ENCODE measurements around the gene RIOK3.
"Not testable (repeated sequence)": the region's sequence is repeated elsewhere in the genome, so short reads cannot be mapped to it uniquely, and the experiment has no call there.

Gene RIOK3

DNA sequence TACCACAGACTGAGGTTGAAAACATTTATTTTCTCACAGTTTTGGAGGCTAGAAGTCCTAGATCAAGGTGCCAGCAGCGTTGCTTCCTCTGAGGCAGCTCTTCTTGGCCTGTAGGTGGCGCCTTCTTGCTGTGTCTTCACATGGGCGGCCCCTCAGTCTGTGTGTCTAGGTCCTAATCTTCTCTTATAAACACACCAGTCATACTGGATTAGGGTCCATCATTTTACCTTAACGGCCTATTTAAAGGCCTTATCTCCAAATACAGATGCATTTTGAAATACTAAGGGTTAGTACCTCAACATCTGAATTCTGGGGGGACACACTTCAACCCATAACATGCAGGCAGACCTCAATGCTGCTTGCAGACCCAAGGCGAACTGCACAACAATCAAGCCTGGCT, 45.8 kb downstream of the RIOK3 start:
- DNase-seq (ENCODE audit: low read depth): peak; percentile 55

- no peak for DNase-seq (ENCODE audit: low read depth)
These were observed 46.2 kb downstream of the RIOK3 start for GRCh38 chr18:23499291-23499781.

GRCh38 chr18:23501626-23502025, 48.5 kb downstream of the RIOK3 start:
- no peak for DNase-seq (ENCODE audit: low read depth)

DNA sequence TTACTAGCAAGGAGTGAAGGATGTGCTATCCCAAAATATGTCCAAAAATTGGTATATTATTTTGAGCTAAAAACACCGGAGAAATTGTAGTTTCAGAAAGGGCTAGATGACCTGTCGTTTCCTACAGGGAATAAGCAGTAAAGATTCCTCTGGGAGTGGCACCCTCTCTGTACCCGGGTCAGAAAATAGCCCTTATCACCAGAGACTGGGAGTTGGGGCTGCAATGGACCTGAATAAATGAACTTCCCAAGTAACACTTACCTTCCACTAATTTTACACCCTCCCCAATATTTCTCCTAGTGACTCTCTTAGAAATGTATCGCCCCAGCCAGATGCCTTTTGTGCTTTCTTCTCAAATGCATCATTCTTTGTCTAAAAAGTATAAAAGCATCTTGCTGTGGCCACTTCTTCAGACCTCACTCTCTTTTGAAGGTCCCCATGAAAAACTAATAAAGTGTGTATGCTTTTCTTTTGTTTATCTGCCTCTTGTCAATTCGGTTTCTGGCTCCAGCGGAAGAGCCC, 49.5 kb downstream of the RIOK3 start:
- no peak for DNase-seq (ENCODE audit: low read depth)

- peak; percentile 96 for DNase-seq (ENCODE audit: low read depth)
These were observed 50.2 kb downstream of the RIOK3 start, which contains the start of gene RMC1 for GRCh38 chr18:23503038-23503962. Gene RMC1 (plus strand): TSS chr18:23503511. CDS start chr18:23503619, 108 bp downstream.

- DNase-seq (ENCODE audit: low read depth): no peak
These were observed 50.9 kb downstream of the RIOK3 start for GRCh38 chr18:23503963-23504344.

DNA sequence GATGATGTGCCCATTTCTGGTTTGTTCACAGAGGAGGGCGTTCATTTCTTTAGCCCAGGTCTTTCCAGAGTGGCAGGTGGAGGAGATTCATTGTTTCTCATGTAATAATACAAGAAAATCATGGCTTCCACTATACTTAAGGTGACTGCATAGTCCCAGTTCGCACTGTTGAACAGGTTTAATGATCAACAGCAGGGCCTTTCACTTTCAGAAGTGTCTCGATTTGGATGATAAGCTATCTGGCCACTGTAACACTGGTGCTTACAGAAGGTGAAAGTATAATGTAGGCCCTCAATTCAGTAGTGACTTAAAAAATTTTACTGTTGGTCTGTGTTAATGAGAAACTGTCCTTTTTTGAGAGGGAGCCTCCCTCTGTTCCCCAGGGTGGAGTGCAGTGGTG, 51.6 kb downstream of the RIOK3 start:
- DNase-seq (ENCODE audit: low read depth): no peak

DNA sequence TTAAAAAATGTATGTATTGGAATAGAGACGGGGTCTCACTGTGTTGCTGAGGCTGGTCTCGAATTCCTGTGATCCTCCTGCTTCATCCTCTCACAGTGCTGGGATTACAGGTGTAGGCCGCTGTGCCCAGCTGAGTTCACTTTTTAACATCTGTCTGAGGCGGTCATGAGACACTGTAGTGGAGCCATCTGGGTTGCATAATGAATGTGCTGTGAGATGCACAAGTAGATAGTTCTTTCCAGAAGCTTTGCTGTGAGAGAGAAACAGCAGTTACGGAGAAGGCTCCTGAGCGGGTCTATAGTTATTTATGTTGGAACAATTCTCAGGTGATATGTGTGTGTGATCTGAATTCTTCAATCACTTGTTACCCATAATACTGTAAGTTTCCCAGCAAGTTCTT, 53.3 kb downstream of the RIOK3 start:
- DNase-seq (ENCODE audit: low read depth): no peak

- not testable (repeated sequence) for DNase-seq (ENCODE audit: low read depth)
These were observed 57.8 kb downstream of the RIOK3 start for GRCh38 chr18:23510923-23511322.

DNA sequence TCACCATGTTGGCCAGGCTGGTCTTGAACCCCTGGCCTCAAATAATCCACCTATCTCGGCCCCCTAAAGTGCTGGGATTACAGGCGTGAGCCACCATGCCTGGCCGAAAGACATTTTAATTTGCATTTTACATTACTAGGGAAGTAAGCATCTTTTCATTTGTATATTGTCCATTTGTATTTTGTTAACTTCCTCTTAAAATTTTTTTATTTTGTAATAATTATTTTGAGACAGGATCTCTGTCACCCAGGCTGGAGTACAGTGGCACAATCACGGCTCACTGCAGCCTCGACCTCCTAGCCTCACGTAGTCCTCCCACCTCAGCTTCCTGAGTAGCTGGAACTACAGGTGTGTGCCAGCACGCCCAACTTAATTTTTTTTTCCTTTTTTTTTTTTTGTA, 59.1 kb downstream of the RIOK3 start:
- DNase-seq (ENCODE audit: low read depth): not testable (repeated sequence)

DNA sequence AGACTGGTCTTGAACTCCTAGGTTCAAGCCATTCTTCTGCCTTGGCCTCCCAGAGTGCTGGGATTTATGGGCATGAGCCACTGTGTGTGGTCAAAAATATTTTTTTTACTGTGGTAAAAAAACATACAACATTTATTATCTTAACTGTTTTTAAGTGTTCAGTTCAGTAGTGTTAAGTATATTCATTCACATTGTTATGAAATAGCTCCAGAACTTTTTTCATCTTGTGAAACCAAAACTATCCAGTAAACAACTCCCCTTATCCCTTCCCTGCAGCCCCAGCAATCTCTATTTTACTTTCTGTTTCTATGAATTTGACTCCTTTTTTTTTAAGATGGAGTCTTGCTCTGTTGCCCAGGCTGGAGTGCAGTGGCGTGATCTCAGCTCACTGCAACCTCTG, 59.6 kb downstream of the RIOK3 start:
- DNase-seq (ENCODE audit: low read depth): no peak

- DNase-seq (ENCODE audit: low read depth): peak; percentile 62
These were observed 62.9 kb downstream of the RIOK3 start for GRCh38 chr18:23515911-23516546.

GRCh38 chr18:23519734-23520133, 66.6 kb downstream of the RIOK3 start:
- DNase-seq (ENCODE audit: low read depth): no peak

GRCh38 chr18:23521271-23521670, 68.2 kb downstream of the RIOK3 start:
- no peak for DNase-seq (ENCODE audit: low read depth)

GRCh38 chr18:23521907-23522306, 68.8 kb downstream of the RIOK3 start:
- DNase-seq (ENCODE audit: low read depth): no peak

- no peak for DNase-seq (ENCODE audit: low read depth)
These were observed 70.5 kb downstream of the RIOK3 start for GRCh38 chr18:23523429-23524212.

DNA sequence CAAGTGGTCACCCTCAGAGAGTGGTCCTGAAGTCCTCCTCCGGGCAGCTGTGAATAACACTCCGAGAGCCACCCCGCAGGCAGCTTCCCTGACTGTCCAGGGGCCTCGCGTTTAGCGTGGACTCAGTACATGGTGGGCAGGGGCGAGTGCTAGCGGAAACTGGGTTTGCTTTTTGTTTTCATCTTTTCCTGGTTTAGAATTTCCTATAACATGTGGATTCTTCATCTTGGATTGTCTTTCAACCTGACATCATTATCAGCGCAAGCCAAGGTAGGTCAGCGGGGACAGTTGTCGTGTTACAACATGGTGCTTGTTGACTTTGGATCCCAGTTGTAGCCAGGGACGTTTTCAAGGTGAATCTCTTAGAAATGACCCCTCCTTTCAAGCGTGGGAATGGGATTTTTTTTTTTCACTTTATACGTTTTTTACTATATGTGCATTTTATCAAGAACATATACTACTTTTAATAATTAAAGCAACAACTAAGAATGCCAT, 71.2 kb downstream of the RIOK3 start:
- no peak for DNase-seq (ENCODE audit: low read depth)

- DNase-seq (ENCODE audit: low read depth): no peak
These were observed 73.5 kb downstream of the RIOK3 start for GRCh38 chr18:23526501-23527063.

GRCh38 chr18:23528580-23529472, 75.7 kb downstream of the RIOK3 start:
- no peak for DNase-seq (ENCODE audit: low read depth)

- no peak for DNase-seq (ENCODE audit: low read depth)
These were observed 76.5 kb downstream of the RIOK3 start for GRCh38 chr18:23529604-23530003.

GRCh38 chr18:23530195-23530594, 77.1 kb downstream of the RIOK3 start:
- DNase-seq (ENCODE audit: low read depth): no peak
